ENCODE data around the gene MAPK8IP2. TPM values are rescaled to one million over a fixed set of nuclear protein-coding genes. Genes with fewer than 3 reads are reported as not detected.
A peak's percentile ranks its signal among the peaks of the same experiment; 100 is the strongest.

MAPK8IP2 gene
- total RNA-seq (2012; rRNA removed): 0.25 TPM in 1 of 2 replicates, not detected in the other

- no peaks in the 10 kb centered on the region for H3K4me1 ChIP-seq (ENCODE audit: control insufficient read depth, insufficient read depth, low read length)
- H3K9ac ChIP-seq (ENCODE audit: low read depth, low read length): no peak within 1 kb of the TSS
- H3K9me3 ChIP-seq (replicated peaks; ENCODE audit: low read length): no peaks in the 10 kb centered on the region
- peaks cover 39% of the 10 kb centered on the region for H3K27me3 ChIP-seq (ENCODE audit: control insufficient read depth, insufficient read depth, low read length)
- H3K4me2 ChIP-seq (ENCODE audit: low read length): peak within 1 kb of the TSS; percentile 67
- no peak within 1 kb of the TSS for H3K4me3 ChIP-seq (ENCODE audit: low read length)
- H3K36me3 ChIP-seq (ENCODE audit: insufficient read depth, low read length): no peaks in the 10 kb centered on the region
Observed at GRCh38 chr22:50600538-50600937, at the start of gene MAPK8IP2. Gene MAPK8IP2 (plus strand): TSS chr22:50600793. CDS start chr22:50600819, 26 bp downstream.

- Histone ChIP-seq H3K36me3 (ENCODE audit: insufficient read depth, low read length) (no peaks in the 10 kb centered on the region), H3K9me3 (replicated peaks; ENCODE audit: low read length) (no peaks in the 10 kb centered on the region), H3K27me3 (ENCODE audit: control insufficient read depth, insufficient read depth, low read length) (peaks cover 66% of the 10 kb centered on the region), H3K4me3 (ENCODE audit: low read length) (no peak overlapping the region), H3K9ac (ENCODE audit: low read depth, low read length) (no peak overlapping the region), H3K4me2 (ENCODE audit: low read length) (no peak overlapping the region), H3K4me1 (ENCODE audit: control insufficient read depth, insufficient read depth, low read length) (no peaks in the 10 kb centered on the region)
Observed at GRCh38 chr22:50551160-50551752, 49.3 kb upstream of the MAPK8IP2 start.

- Histone ChIP-seq H3K4me3 (ENCODE audit: low read length) (no peak overlapping the region), H3K27me3 (ENCODE audit: control insufficient read depth, insufficient read depth, low read length) (peaks cover 60% of the 10 kb centered on the region), H3K9ac (ENCODE audit: low read depth, low read length) (no peak overlapping the region), H3K36me3 (ENCODE audit: insufficient read depth, low read length) (no peaks in the 10 kb centered on the region), H3K9me3 (replicated peaks; ENCODE audit: low read length) (no peaks in the 10 kb centered on the region), H3K4me2 (ENCODE audit: low read length) (no peak overlapping the region), H3K4me1 (ENCODE audit: control insufficient read depth, insufficient read depth, low read length) (no peaks in the 10 kb centered on the region)
Observed at GRCh38 chr22:50553310-50553709, 47.3 kb upstream of the MAPK8IP2 start.

- H3K9ac ChIP-seq (ENCODE audit: low read depth, low read length): no peak overlapping the region
Observed at GRCh38 chr22:50556703-50557102, 43.9 kb upstream of the MAPK8IP2 start.

GRCh38 chr22:50560034-50560433 is 40.6 kb upstream of the MAPK8IP2 start:
- Histone ChIP-seq H3K36me3 (ENCODE audit: insufficient read depth, low read length) (no peaks in the 10 kb centered on the region), H3K9me3 (replicated peaks; ENCODE audit: low read length) (no peaks in the 10 kb centered on the region), H3K4me3 (ENCODE audit: low read length) (no peak overlapping the region), H3K4me1 (ENCODE audit: control insufficient read depth, insufficient read depth, low read length) (peaks cover 9% of the 10 kb centered on the region), H3K4me2 (ENCODE audit: low read length) (no peak overlapping the region), H3K27me3 (ENCODE audit: control insufficient read depth, insufficient read depth, low read length) (peaks cover 50% of the 10 kb centered on the region), H3K9ac (ENCODE audit: low read depth, low read length) (no peak overlapping the region)

More at GRCh38 chr22:50556703-50557102, 43.9 kb upstream of the MAPK8IP2 start:
- Histone ChIP-seq H3K36me3 (ENCODE audit: insufficient read depth, low read length) (no peaks in the 10 kb centered on the region), H3K9me3 (replicated peaks; ENCODE audit: low read length) (no peaks in the 10 kb centered on the region), H3K27me3 (ENCODE audit: control insufficient read depth, insufficient read depth, low read length) (peaks cover 54% of the 10 kb centered on the region), H3K4me2 (ENCODE audit: low read length) (no peak overlapping the region), H3K4me3 (ENCODE audit: low read length) (no peak overlapping the region), H3K4me1 (ENCODE audit: control insufficient read depth, insufficient read depth, low read length) (no peaks in the 10 kb centered on the region)

- Histone ChIP-seq H3K27me3 (ENCODE audit: control insufficient read depth, insufficient read depth, low read length) (peaks cover 37% of the 10 kb centered on the region), H3K4me3 (ENCODE audit: low read length) (no peak overlapping the region), H3K36me3 (ENCODE audit: insufficient read depth, low read length) (no peaks in the 10 kb centered on the region), H3K9ac (ENCODE audit: low read depth, low read length) (no peak overlapping the region), H3K4me2 (ENCODE audit: low read length) (no peak overlapping the region), H3K4me1 (ENCODE audit: control insufficient read depth, insufficient read depth, low read length) (peaks cover 9% of the 10 kb centered on the region), H3K9me3 (replicated peaks; ENCODE audit: low read length) (no peaks in the 10 kb centered on the region)
Observed at GRCh38 chr22:50561401-50562358, 38.9 kb upstream of the MAPK8IP2 start.

- Histone ChIP-seq H3K9me3 (replicated peaks; ENCODE audit: low read length) (no peaks in the 10 kb centered on the region), H3K4me3 (ENCODE audit: low read length) (peak within 1 kb of the TSS; percentile 77), H3K9ac (ENCODE audit: low read depth, low read length) (peak within 1 kb of the TSS; percentile 48), H3K4me1 (ENCODE audit: control insufficient read depth, insufficient read depth, low read length) (peaks cover 9% of the 10 kb centered on the region), H3K4me2 (ENCODE audit: low read length) (peak within 1 kb of the TSS; percentile 96), H3K36me3 (ENCODE audit: insufficient read depth, low read length) (no peaks in the 10 kb centered on the region), H3K27me3 (ENCODE audit: control insufficient read depth, insufficient read depth, low read length) (peaks cover 31% of the 10 kb centered on the region)
Observed at GRCh38 chr22:50562523-50563412, 37.8 kb upstream of the MAPK8IP2 start, which contains the start of gene SYCE3. Gene SYCE3 (minus strand): TSS chr22:50562919. CDS start chr22:50556405, 6,514 bp downstream.

GRCh38 chr22:50563413-50564160 is 37.0 kb upstream of the MAPK8IP2 start:
- peak overlapping the region; percentile 77 for H3K4me3 ChIP-seq (ENCODE audit: low read length)
- peaks cover 26% of the 10 kb centered on the region for H3K27me3 ChIP-seq (ENCODE audit: control insufficient read depth, insufficient read depth, low read length)
- peak overlapping the region; percentile 96 for H3K4me2 ChIP-seq (ENCODE audit: low read length)
- no peaks in the 10 kb centered on the region for H3K36me3 ChIP-seq (ENCODE audit: insufficient read depth, low read length)
- H3K9ac ChIP-seq (ENCODE audit: low read depth, low read length): peak overlapping the region; percentile 48
- peaks cover 9% of the 10 kb centered on the region for H3K4me1 ChIP-seq (ENCODE audit: control insufficient read depth, insufficient read depth, low read length)
- no peaks in the 10 kb centered on the region for H3K9me3 ChIP-seq (replicated peaks; ENCODE audit: low read length)

GRCh38 chr22:50564289-50564688 is 36.3 kb upstream of the MAPK8IP2 start:
- Histone ChIP-seq H3K4me1 (ENCODE audit: control insufficient read depth, insufficient read depth, low read length) (peaks cover 9% of the 10 kb centered on the region), H3K4me2 (ENCODE audit: low read length) (no peak overlapping the region), H3K27me3 (ENCODE audit: control insufficient read depth, insufficient read depth, low read length) (peaks cover 23% of the 10 kb centered on the region), H3K4me3 (ENCODE audit: low read length) (no peak overlapping the region), H3K36me3 (ENCODE audit: insufficient read depth, low read length) (no peaks in the 10 kb centered on the region), H3K9ac (ENCODE audit: low read depth, low read length) (no peak overlapping the region), H3K9me3 (replicated peaks; ENCODE audit: low read length) (no peaks in the 10 kb centered on the region)

GRCh38 chr22:50567721-50568252 is 32.8 kb upstream of the MAPK8IP2 start:
- no peaks in the 10 kb centered on the region for H3K9me3 ChIP-seq (replicated peaks; ENCODE audit: low read length)

More at GRCh38 chr22:50567721-50568252, 32.8 kb upstream of the MAPK8IP2 start:
- H3K4me2 ChIP-seq (ENCODE audit: low read length): no peak overlapping the region
- H3K4me1 ChIP-seq (ENCODE audit: control insufficient read depth, insufficient read depth, low read length): peaks cover 9% of the 10 kb centered on the region
- H3K9ac ChIP-seq (ENCODE audit: low read depth, low read length): no peak overlapping the region
- no peak overlapping the region for H3K4me3 ChIP-seq (ENCODE audit: low read length)
- peaks cover 6% of the 10 kb centered on the region for H3K27me3 ChIP-seq (ENCODE audit: control insufficient read depth, insufficient read depth, low read length)
- H3K36me3 ChIP-seq (ENCODE audit: insufficient read depth, low read length): no peaks in the 10 kb centered on the region
